Measurements from ENCODE around the gene ABCG2. TPM values are rescaled to one million over a fixed set of nuclear protein-coding genes. Genes with fewer than 3 reads are reported as not detected.

ABCG2 gene
- total RNA-seq, 1 experiment from 2014 or later: 3.8 TPM

DNA sequence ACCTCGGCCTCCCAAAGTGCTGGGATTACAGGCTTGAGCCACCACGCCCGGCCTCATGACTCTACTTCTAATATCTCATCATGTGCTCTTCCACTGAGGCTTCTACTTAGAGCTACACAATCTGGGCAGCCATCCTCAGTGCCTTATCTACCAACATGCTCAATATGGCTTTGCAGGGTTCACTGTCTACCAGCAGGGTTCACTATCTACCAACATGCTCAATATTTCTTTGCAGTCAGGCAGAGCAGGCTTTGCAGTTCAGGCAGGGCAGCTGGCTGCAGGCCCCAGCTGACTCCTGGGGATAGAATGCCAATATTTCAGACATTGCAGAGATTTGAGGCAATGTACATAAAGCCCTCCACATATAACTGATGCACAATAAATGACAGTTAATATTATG lies 103.5 kb downstream of the ABCG2 start:
- Mint-ChIP-seq H3K27ac (no peak overlapping the region), H3K36me3 (peaks cover 48% of the 10 kb centered on the region), H3K4me1 (no peaks in the 10 kb centered on the region), H3K27me3 (ENCODE audit: low read depth) (no peaks in the 10 kb centered on the region), H3K9me3 (no peaks in the 10 kb centered on the region), H3K4me3 (no peak overlapping the region)
- ATAC-seq: peak; percentile 97
- DNase-seq (ENCODE audit: low spot score): peak; percentile 23
- POLR2A ChIA-PET: no interaction called here
- CTCF ChIA-PET: interaction anchor here (0.6 to 2.5 kb wide), 25 partner anchors 9 to 604 kb away, joined by 3 to 47 read pairs (median 4); no protein-coding TSS in a partner anchor
- TF ChIP-seq NR1H2 (CRISPR knock-in tag; IDR thresholded peaks at IDR 0.05): no peak
- TF ChIP-seq, protein P1, sequence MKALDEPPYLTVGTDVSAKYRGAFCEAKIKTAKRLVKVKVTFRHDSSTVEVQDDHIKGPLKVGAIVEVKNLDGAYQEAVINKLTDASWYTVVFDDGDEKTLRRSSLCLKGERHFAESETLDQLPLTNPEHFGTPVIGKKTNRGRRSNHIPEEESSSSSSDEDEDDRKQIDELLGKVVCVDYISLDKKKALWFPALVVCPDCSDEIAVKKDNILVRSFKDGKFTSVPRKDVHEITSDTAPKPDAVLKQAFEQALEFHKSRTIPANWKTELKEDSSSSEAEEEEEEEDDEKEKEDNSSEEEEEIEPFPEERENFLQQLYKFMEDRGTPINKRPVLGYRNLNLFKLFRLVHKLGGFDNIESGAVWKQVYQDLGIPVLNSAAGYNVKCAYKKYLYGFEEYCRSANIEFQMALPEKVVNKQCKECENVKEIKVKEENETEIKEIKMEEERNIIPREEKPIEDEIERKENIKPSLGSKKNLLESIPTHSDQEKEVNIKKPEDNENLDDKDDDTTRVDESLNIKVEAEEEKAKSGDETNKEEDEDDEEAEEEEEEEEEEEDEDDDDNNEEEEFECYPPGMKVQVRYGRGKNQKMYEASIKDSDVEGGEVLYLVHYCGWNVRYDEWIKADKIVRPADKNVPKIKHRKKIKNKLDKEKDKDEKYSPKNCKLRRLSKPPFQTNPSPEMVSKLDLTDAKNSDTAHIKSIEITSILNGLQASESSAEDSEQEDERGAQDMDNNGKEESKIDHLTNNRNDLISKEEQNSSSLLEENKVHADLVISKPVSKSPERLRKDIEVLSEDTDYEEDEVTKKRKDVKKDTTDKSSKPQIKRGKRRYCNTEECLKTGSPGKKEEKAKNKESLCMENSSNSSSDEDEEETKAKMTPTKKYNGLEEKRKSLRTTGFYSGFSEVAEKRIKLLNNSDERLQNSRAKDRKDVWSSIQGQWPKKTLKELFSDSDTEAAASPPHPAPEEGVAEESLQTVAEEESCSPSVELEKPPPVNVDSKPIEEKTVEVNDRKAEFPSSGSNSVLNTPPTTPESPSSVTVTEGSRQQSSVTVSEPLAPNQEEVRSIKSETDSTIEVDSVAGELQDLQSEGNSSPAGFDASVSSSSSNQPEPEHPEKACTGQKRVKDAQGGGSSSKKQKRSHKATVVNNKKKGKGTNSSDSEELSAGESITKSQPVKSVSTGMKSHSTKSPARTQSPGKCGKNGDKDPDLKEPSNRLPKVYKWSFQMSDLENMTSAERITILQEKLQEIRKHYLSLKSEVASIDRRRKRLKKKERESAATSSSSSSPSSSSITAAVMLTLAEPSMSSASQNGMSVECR (CRISPR knock-in tag; IDR thresholded peaks at IDR 0.05; ENCODE audit: borderline replicate concordance): no peak
- TF ChIP-seq, protein P2, sequence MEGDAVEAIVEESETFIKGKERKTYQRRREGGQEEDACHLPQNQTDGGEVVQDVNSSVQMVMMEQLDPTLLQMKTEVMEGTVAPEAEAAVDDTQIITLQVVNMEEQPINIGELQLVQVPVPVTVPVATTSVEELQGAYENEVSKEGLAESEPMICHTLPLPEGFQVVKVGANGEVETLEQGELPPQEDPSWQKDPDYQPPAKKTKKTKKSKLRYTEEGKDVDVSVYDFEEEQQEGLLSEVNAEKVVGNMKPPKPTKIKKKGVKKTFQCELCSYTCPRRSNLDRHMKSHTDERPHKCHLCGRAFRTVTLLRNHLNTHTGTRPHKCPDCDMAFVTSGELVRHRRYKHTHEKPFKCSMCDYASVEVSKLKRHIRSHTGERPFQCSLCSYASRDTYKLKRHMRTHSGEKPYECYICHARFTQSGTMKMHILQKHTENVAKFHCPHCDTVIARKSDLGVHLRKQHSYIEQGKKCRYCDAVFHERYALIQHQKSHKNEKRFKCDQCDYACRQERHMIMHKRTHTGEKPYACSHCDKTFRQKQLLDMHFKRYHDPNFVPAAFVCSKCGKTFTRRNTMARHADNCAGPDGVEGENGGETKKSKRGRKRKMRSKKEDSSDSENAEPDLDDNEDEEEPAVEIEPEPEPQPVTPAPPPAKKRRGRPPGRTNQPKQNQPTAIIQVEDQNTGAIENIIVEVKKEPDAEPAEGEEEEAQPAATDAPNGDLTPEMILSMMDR (IDR thresholded peaks at IDR 0.05): 0 out of 2 replicates have a peak, but pooled peaks have one; percentile 21

DNA sequence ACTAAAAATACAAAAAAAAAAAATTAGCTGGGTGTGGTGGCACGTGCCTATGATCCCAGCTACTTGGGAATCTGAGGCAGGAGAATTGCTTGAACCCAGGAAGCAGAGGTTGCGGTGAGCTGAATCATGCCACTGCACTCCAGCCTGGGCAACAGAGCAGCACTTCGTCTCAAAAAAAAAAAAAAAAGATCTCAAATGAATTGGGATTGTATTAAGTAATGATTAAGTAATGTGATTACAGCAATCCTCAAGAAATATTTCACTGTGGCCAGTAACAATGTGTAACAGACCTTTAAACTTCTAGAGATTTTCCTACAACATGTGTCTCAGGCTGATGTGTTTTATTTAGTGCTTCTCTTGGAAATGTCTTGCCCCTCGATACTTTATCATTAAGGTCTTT lies 104.2 kb downstream of the ABCG2 start:
- POLR2A ChIA-PET: no interaction called here

More for the DNA sequence above, 104.2 kb downstream of the ABCG2 start:
- Mint-ChIP-seq H3K9me3 (no peaks in the 10 kb centered on the region), H3K27me3 (ENCODE audit: low read depth) (no peaks in the 10 kb centered on the region), H3K27ac (no peak overlapping the region), H3K4me3 (no peak overlapping the region), H3K36me3 (peaks cover 41% of the 10 kb centered on the region), H3K4me1 (no peaks in the 10 kb centered on the region)
- ATAC-seq (no peak), DNase-seq (ENCODE audit: low spot score) (no peak)
- CTCF ChIA-PET: interaction anchor here (0.6 to 2.5 kb wide), 24 partner anchors 9 to 835 kb away, joined by 3 to 47 read pairs (median 4); no protein-coding TSS in a partner anchor
- TF ChIP-seq ZNF232 (CRISPR knock-in tag; IDR thresholded peaks at IDR 0.05) (no peak), FOXJ3 (CRISPR knock-in tag; IDR thresholded peaks at IDR 0.05; ENCODE audit: borderline replicate concordance) (no peak), MXD4 (CRISPR knock-in tag; IDR thresholded peaks at IDR 0.05; ENCODE audit: borderline replicate concordance) (no peak), IRF2 (CRISPR knock-in tag; IDR thresholded peaks at IDR 0.05; ENCODE audit: borderline replicate concordance, low read depth) (no peak), TEAD1 (CRISPR knock-in tag; IDR thresholded peaks at IDR 0.05) (no peak), CBFB (CRISPR knock-in tag; IDR thresholded peaks at IDR 0.05; ENCODE audit: low read depth) (no peak)
- TF ChIP-seq, protein P3, sequence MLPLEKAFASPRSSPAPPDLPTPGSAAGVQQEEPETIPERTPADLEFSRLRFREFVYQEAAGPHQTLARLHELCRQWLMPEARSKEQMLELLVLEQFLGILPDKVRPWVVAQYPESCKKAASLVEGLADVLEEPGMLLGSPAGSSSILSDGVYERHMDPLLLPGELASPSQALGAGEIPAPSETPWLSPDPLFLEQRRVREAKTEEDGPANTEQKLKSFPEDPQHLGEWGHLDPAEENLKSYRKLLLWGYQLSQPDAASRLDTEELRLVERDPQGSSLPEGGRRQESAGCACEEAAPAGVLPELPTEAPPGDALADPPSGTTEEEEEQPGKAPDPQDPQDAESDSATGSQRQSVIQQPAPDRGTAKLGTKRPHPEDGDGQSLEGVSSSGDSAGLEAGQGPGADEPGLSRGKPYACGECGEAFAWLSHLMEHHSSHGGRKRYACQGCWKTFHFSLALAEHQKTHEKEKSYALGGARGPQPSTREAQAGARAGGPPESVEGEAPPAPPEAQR (CRISPR knock-in tag; IDR thresholded peaks at IDR 0.05): no peak
- TF ChIP-seq, protein P4, sequence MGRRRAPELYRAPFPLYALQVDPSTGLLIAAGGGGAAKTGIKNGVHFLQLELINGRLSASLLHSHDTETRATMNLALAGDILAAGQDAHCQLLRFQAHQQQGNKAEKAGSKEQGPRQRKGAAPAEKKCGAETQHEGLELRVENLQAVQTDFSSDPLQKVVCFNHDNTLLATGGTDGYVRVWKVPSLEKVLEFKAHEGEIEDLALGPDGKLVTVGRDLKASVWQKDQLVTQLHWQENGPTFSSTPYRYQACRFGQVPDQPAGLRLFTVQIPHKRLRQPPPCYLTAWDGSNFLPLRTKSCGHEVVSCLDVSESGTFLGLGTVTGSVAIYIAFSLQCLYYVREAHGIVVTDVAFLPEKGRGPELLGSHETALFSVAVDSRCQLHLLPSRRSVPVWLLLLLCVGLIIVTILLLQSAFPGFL (CRISPR knock-in tag; IDR thresholded peaks at IDR 0.05; ENCODE audit: borderline replicate concordance): no peak
- TF ChIP-seq, protein P2 (IDR thresholded peaks at IDR 0.05): no peak
- TF ChIP-seq, protein P5, sequence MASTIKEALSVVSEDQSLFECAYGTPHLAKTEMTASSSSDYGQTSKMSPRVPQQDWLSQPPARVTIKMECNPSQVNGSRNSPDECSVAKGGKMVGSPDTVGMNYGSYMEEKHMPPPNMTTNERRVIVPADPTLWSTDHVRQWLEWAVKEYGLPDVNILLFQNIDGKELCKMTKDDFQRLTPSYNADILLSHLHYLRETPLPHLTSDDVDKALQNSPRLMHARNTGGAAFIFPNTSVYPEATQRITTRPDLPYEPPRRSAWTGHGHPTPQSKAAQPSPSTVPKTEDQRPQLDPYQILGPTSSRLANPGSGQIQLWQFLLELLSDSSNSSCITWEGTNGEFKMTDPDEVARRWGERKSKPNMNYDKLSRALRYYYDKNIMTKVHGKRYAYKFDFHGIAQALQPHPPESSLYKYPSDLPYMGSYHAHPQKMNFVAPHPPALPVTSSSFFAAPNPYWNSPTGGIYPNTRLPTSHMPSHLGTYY (CRISPR knock-in tag; IDR thresholded peaks at IDR 0.05): no peak
- TF ChIP-seq, protein P1 (CRISPR knock-in tag; IDR thresholded peaks at IDR 0.05; ENCODE audit: borderline replicate concordance): no peak

Data from WTC11 (cell line).